Measurements from ENCODE around the gene RND2. TPM values are rescaled to one million over a fixed set of nuclear protein-coding genes. Genes with fewer than 3 reads are reported as not detected.
"Not testable (repeated sequence)": the region's sequence is repeated elsewhere in the genome, so short reads cannot be mapped to it uniquely, and the experiment has no call there.

The RND2 gene
- total RNA-seq, 4 donors from 2014 or later: 0.30 to 0.76 (median 0.53) TPM; not detected in 1

GRCh38 chr17:42999003-42999525 is 26.0 kb upstream of the RND2 start:
- no peak for DNase-seq
- Histone ChIP-seq H3K9me3 (no peaks in the 10 kb centered on the region), H3K4me1 (peaks cover 20 to 58% (median 36%) of the 10 kb centered on the region in 3 donors), H3K36me3 (peaks cover 10 to 55% (median 28%) of the 10 kb centered on the region in 3 donors), H3K4me3 (peak overlapping the region; percentile 53 to 95 (median 75)), H3K27me3 (no peaks in the 10 kb centered on the region), H3K27ac (peak overlapping the region; percentile 86 to 98 (median 96))
- TF ChIP-seq CTCF (IDR thresholded peaks at IDR 0.05): no peak
- no peak for TF ChIP-seq POLR2A (IDR thresholded peaks at IDR 0.05)
- intact Hi-C loops (cut with DNase I): no loop called here
- 2 to 10% methylated on average over 10 of the region's 10 CpGs for WGBS, 2 donors

- 84 to 86% methylated on average over 8 to 13 of the region's 13 CpGs for whole genome bisulfite sequencing, 2 donors
- intact Hi-C loops (cut with DNase I): not testable (repeated sequence)
- H3K36me3 ChIP-seq: peaks cover 10 to 56% (median 28%) of the 10 kb centered on the region in 3 donors
Observed at GRCh38 chr17:43000894-43001293, 24.1 kb upstream of the RND2 start.

GRCh38 chr17:43003542-43004172 is 21.4 kb upstream of the RND2 start:
- Histone ChIP-seq H3K36me3 (peaks cover 10 to 56% (median 28%) of the 10 kb centered on the region in 3 donors), H3K27me3 (no peaks in the 10 kb centered on the region), H3K9me3 (no peaks in the 10 kb centered on the region), H3K4me1 (peaks cover 17 to 80% (median 42%) of the 10 kb centered on the region in 3 donors), H3K27ac (peak overlapping the region in 1 of 4 donors; percentile 3), H3K4me3 (no peak overlapping the region)
- TF ChIP-seq POLR2A (IDR thresholded peaks at IDR 0.05) (no peak), CTCF (IDR thresholded peaks at IDR 0.05) (peak in 1 of 6 experiments; percentile 23)
- DNase-seq: no peak
- intact Hi-C loops (cut with DNase I): no loop called here
- WGBS, 2 donors: 14 to 54% methylated on average over 3 to 5 of the region's 5 CpGs

More at GRCh38 chr17:43000894-43001293, 24.1 kb upstream of the RND2 start:
- H3K27me3 ChIP-seq, DNase-seq, H3K9me3 ChIP-seq, H3K4me3 ChIP-seq: not testable (repeated sequence)
- peak overlapping the region in 3 of 4 donors; percentile 4 to 66 (median 53) for H3K27ac ChIP-seq
- H3K4me1 ChIP-seq: peaks cover 20 to 62% (median 36%) of the 10 kb centered on the region in 3 donors

GRCh38 chr17:43006639-43007551 is 18.1 kb upstream of the RND2 start, which contains the start of gene IFI35:
IFI35 (plus strand) TSS chr17:43006784; CDS start chr17:43006948, 164 bp downstream.
- Histone ChIP-seq H3K4me3 (peak within 1 kb of the TSS; percentile 47 to 87 (median 69)), H3K4me1 (peaks cover 3 to 79% (median 22%) of the 10 kb centered on the region in 3 donors), H3K27me3 (no peaks in the 10 kb centered on the region), H3K9me3 (no peaks in the 10 kb centered on the region), H3K36me3 (peaks cover 4 to 31% (median 15%) of the 10 kb centered on the region in 3 donors), H3K27ac (peak within 1 kb of the TSS; percentile 90 to 97 (median 94))
- peak; percentile 34 for DNase-seq
- WGBS, 2 donors: 2 to 8% methylated on average over 10 of the region's 18 CpGs
- TF ChIP-seq CTCF (IDR thresholded peaks at IDR 0.05) (peak in 5 of 6 experiments; percentile 24 to 50 (median 32)), POLR2A (IDR thresholded peaks at IDR 0.05) (peak in 2 of 4 donors; percentile 10 to 20)
- intact Hi-C loops (cut with DNase I): no loop called here

GRCh38 chr17:43010667-43011308 is 14.2 kb upstream of the RND2 start:
- Histone ChIP-seq H3K27me3 (no peaks in the 10 kb centered on the region), H3K9me3 (no peaks in the 10 kb centered on the region), H3K36me3 (peaks cover 2 to 40% (median 14%) of the 10 kb centered on the region in 3 donors), H3K27ac (peak overlapping the region in 1 of 4 donors; percentile 27), H3K4me3 (no peak overlapping the region), H3K4me1 (peaks cover 9 to 87% (median 30%) of the 10 kb centered on the region in 3 donors)
- intact Hi-C loops (cut with DNase I): no loop called here
- DNase-seq: no peak
- WGBS, 2 donors: 87 to 92% methylated on average over 3 to 5 of the region's 5 CpGs
- TF ChIP-seq CTCF (IDR thresholded peaks at IDR 0.05): no peak
- no peak for TF ChIP-seq POLR2A (IDR thresholded peaks at IDR 0.05)

Measured in esophagus squamous epithelium (tissue), 5 donors.